ENCODE results near the gene PCDH7.

PCDH7 gene

GRCh38 chr4:30725562-30725961 is 5.4 kb downstream of the PCDH7 start:
- no peak for DNase-seq (ENCODE audit: extremely low read depth in 1 of 2, low read depth in 1 of 2)

- DNase-seq (ENCODE audit: extremely low read depth in 1 of 2, low read depth in 1 of 2), result no peak
Measured at GRCh38 chr4:30726090-30726675, 6.0 kb downstream of the PCDH7 start.

GRCh38 chr4:30727409-30727808 is 7.2 kb downstream of the PCDH7 start:
- DNase-seq (ENCODE audit: extremely low read depth in 1 of 2, low read depth in 1 of 2), result no peak

GRCh38 chr4:30728311-30728710 is 8.1 kb downstream of the PCDH7 start:
- no peak for DNase-seq (ENCODE audit: extremely low read depth in 1 of 2, low read depth in 1 of 2)

- DNase-seq (ENCODE audit: extremely low read depth in 1 of 2, low read depth in 1 of 2), result no peak
Measured at GRCh38 chr4:30743897-30744296, 23.7 kb downstream of the PCDH7 start.

- DNase-seq (ENCODE audit: extremely low read depth in 1 of 2, low read depth in 1 of 2), result no peak
Measured at GRCh38 chr4:30744386-30744785, 24.2 kb downstream of the PCDH7 start.

GRCh38 chr4:30744957-30745640 is 24.9 kb downstream of the PCDH7 start:
- DNase-seq (ENCODE audit: extremely low read depth in 1 of 2, low read depth in 1 of 2), result no peak

GRCh38 chr4:30746735-30747134 is 26.6 kb downstream of the PCDH7 start:
- DNase-seq (ENCODE audit: extremely low read depth in 1 of 2, low read depth in 1 of 2), result no peak

- DNase-seq (ENCODE audit: extremely low read depth in 1 of 2, low read depth in 1 of 2), result no peak
Measured at GRCh38 chr4:30753316-30753715, 33.1 kb downstream of the PCDH7 start.

GRCh38 chr4:30754021-30754420 is 33.9 kb downstream of the PCDH7 start:
- no peak for DNase-seq (ENCODE audit: extremely low read depth in 1 of 2, low read depth in 1 of 2)

- no peak for DNase-seq (ENCODE audit: extremely low read depth in 1 of 2, low read depth in 1 of 2)
Measured at GRCh38 chr4:30755346-30755745, 35.2 kb downstream of the PCDH7 start.

GRCh38 chr4:30756553-30756952 is 36.4 kb downstream of the PCDH7 start:
- DNase-seq (ENCODE audit: extremely low read depth in 1 of 2, low read depth in 1 of 2), result no peak

GRCh38 chr4:30757357-30757756 is 37.2 kb downstream of the PCDH7 start:
- no peak for DNase-seq (ENCODE audit: extremely low read depth in 1 of 2, low read depth in 1 of 2)

GRCh38 chr4:30760551-30760950 is 40.4 kb downstream of the PCDH7 start:
- DNase-seq (ENCODE audit: extremely low read depth in 1 of 2, low read depth in 1 of 2), result no peak

GRCh38 chr4:30763321-30763727 is 43.2 kb downstream of the PCDH7 start:
- DNase-seq (ENCODE audit: extremely low read depth in 1 of 2, low read depth in 1 of 2), result no peak

GRCh38 chr4:30765022-30765421 is 44.9 kb downstream of the PCDH7 start:
- DNase-seq (ENCODE audit: extremely low read depth in 1 of 2, low read depth in 1 of 2), result no peak

GRCh38 chr4:30767147-30767845 is 47.1 kb downstream of the PCDH7 start:
- DNase-seq (ENCODE audit: extremely low read depth in 1 of 2, low read depth in 1 of 2), result no peak

- DNase-seq (ENCODE audit: extremely low read depth in 1 of 2, low read depth in 1 of 2), result no peak
Measured at GRCh38 chr4:30768277-30768676, 48.1 kb downstream of the PCDH7 start.

GRCh38 chr4:30769093-30769492 is 48.9 kb downstream of the PCDH7 start:
- no peak for DNase-seq (ENCODE audit: extremely low read depth in 1 of 2, low read depth in 1 of 2)

GRCh38 chr4:30770049-30770549 is 49.9 kb downstream of the PCDH7 start:
- DNase-seq (ENCODE audit: extremely low read depth in 1 of 2, low read depth in 1 of 2), result no peak

- no peak for DNase-seq (ENCODE audit: extremely low read depth in 1 of 2, low read depth in 1 of 2)
Measured at GRCh38 chr4:30770812-30771211, 50.6 kb downstream of the PCDH7 start.

- no peak for DNase-seq (ENCODE audit: extremely low read depth in 1 of 2, low read depth in 1 of 2)
Measured at GRCh38 chr4:30776451-30776850, 56.3 kb downstream of the PCDH7 start.
